Endothelial cell of hepatic sinusoid (primary cell): Measurements from ENCODE around the gene LRIG1.
"Not testable (repeated sequence)": the region's sequence is repeated elsewhere in the genome, so short reads cannot be mapped to it uniquely, and the experiment has no call there.

ENCODE experiments used
- in situ Hi-C: cut with HindIII; loops from 2 replicates; pipeline ENCODE4 v1.10.0; 2017; ENCODE audit warnings: low sequenced_read_pairs

The LRIG1 gene

DNA sequence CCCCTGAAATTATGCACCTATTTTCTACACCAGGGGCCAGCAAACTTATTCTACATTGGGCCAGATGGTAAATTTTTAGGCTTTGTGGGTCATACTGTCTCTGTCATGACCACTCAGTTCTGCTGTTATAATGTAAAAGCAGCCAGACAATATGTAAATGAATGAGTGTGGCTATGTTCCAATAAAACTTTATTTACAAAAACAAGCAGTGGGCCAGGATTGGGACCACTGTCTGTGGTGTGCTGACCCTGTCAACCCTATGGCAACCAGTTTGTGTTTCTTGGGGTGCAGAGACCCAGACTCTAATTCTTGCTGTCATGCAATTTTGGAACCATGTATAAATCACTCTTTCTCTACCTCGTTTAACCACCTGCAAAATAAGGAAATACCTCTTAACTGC is 74.7 kb downstream of the LRIG1 start:
- in situ Hi-C loops: no loop called here

DNA sequence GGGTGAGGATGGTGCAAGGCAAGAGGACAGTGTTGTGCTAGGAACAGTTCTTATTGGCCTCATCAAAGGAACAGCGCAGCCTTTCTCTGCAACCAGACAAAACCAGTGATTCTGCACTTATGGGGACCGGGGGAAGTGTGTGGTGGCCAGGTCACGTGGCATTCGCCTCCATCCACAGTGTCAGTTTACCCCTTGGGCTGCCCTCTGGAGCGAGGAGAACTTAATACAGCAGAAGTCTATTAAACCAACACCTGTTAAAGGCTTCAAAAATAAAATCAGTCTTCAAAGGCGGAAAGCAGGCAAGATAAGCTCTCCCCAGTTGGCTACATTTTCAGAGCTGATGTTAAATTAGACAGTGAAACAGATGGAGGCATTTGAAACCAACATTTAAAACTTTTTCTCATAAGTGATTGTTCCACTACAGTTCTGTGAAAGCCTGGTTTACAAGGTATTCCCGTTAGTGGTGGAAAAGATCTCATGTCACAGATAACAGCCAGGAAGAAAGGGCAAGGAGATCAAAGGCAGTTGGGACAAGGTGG is 75.2 kb downstream of the LRIG1 start:
- in situ Hi-C loops: no loop called here

DNA sequence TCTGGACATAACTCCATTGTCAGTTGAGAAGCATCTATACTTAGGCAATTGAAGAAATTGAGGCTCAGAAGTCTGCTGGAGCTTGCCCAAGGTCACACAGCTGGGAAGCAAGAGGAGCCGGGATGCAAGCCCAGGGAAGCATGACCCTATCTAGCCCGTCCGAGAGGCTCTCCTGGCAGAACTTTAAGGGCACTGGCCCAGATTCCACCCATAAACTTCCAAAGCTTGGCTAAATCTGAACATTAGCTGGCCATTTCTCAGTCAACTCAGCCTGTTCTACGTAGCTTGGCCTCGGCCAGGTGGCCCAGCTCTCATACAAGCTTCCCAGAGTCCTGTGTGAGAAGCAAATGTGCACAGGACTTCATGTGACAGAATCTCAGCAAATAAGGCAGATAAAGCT is 75.8 kb downstream of the LRIG1 start:
- in situ Hi-C loops: no loop called here

DNA sequence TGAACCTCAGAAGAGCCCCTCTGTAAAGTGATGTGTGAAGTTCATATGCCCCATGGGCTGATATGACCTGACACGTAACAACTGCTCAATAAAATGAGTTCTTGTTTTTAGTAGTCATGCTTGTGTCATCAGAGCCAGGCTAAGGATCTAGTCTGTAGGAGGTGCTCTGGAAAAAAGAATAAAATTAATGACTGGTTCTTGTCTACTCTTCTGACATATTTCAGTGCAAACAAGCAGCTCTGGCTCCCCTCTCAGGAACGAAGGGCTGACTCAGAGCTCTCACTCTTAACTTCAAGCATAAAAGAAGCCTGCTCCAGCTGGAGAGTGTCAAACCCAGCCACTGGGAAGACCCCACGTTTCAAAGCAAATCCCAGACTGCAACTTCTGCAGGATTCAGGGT is 77.0 kb downstream of the LRIG1 start:
- in situ Hi-C loops: no loop called here

DNA sequence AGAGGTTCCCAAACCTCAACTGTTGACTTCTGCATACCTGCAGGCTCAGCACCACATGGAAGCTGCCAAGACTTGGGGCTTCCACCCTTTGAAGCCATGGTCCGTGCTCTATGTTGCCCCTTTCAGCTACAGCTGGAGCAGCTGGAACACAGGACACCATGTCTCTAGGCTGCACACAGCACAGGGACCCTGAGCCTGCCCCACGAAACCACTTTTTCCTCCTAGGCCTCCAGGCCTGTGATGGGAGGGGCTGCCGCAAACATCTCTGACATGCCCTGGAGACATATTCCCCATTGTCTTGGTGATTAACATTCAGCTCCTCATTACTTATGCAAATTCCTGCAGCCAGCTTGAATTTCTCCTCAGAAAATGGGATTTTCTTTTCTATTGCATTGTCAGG is 78.9 kb downstream of the LRIG1 start:
- in situ Hi-C loops: not testable (repeated sequence)

DNA sequence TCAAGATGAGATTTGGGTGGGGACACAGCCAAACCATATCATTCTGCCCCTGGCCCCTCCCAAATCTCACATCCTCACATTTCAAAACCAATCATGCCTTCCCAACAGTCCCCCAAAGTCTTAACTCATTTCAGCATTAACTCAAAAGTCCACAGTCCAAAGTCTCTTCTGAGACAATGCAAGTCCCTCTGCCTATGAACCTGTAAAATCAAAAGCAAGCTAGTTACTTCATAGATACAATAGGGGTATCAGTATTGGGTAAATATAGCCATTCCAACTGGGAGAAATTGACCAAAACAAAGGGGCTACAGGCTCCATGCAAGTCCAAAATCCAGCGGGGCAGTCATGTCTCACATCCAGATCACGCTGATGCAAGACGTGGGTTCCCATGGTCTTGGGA is 79.7 kb downstream of the LRIG1 start:
- in situ Hi-C loops: not testable (repeated sequence)

DNA sequence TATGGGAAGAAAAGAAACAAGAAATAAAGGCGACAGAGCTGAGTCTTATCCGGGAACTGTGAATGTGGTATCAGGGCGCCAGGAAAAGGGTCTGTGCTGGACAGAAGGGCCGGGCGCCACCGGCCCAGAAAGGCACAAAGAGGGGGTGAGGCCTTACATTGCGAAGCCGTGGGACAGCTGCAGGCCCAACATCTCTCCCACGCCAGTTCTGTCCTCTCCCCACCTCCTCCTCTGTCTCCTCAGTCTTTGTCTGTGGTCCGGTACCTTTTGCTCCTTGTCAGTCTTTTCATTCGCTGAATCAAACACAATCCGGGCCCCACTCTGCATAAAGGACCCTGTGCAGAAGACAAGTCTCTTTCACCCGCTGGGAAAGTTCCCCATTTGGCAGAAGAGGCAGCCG is 81.8 kb downstream of the LRIG1 start:
- in situ Hi-C loops: no loop called here

DNA sequence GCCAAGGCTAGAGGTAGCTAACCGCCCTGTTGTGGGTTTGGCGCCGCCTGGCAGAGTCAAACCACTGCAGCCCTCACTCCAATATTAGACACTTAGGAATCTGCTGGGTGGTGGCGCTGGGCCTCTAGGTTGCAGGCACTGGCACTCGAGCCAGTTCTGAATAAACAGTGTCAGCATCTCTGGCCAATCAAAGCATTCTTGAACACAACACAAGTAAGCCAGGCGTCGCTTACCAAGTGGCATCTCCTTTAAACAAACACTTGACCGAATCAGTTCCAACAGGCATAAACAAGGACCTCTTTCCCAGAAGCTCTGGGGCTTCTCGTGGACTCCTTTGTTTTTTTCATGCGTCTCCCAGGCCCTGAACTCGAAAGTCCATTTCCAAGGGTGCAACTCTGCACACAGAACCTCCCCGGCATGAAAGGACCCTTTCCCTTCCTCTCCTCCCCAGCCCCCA is 82.3 kb downstream of the LRIG1 start:
- in situ Hi-C loops: no loop called here

DNA sequence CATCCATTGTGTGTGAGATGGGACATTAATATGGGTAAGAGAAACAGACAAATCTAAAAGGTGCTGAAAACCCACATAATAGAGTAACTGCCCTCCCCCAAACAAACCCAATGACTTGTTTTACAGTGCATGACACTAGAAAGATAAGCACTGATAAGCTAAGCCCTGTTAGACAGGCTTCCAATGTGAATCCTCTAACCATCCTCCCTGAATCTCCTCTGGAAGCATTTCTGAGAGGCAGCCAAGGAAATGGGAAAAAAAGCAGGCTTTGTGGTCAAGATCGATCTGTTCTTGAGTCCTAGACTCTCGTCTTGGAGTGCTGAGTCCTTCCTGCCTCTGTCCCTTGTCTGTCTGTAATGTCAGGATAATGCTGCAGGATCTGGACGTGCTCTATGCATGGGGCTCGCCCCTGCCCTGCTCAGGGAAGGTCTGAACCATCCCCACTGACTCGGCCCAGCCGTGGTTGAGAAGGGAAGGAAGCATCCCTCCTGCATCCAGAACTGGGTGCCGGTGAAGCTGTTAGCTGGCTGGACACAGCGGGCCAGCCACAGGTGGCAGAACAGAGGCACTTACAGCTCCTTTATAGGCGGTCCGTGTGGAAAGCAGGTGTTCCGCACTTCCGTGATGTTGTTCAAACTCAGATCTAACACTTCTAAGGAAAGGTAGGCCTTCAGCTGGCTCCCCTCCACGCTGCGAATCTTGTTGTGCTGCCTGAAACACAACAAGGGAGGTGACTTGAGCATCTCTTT is 84.1 kb downstream of the LRIG1 start:
- in situ Hi-C loops: no loop called here

DNA sequence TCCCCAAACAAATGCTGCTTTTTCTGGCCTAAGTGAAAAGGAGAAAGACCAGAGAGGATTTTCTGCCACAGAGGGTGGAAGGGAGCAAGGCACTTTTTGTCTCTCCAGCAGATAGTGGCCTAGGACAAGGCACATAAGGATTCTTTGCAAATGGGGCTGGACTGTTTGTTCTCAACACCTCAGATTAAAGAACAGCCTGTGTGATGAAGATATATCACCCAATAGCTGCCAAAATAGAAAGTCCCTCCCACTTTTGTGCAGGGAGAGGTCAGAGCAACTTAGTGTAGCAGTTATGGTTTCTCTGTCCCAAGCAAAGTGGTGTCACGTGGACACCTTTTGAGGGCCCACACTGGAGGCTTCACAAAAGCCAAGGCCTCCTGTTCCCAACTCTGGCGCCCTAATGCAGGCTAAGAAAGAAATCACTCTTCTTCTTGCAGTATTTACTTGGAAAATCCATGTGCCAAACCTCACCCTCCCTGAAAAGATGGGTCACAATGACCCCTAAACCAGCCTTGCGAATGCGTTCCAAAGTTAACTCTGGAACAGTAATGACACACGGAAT is 84.9 kb downstream of the LRIG1 start:
- in situ Hi-C loops: no loop called here

DNA sequence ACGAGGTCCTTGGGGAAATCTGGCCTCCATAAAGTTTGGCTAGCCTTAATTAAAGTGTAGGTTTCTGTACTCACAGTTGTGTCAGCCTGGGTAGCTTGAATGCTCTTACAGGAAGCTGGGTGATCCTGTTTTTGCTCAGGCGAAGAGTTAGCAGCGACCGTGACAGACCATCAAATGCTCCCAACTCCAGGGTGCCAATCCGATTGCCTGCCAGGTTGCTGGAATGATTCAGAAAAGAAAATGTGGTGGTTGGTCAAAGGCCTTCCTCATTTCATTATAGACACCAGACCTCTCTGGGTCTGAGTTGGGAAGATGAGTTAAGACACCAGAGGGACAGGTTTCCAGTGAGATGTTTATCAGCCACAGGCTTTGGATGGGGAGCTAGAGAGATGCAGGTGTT is 86.0 kb downstream of the LRIG1 start:
- in situ Hi-C loops: no loop called here

DNA sequence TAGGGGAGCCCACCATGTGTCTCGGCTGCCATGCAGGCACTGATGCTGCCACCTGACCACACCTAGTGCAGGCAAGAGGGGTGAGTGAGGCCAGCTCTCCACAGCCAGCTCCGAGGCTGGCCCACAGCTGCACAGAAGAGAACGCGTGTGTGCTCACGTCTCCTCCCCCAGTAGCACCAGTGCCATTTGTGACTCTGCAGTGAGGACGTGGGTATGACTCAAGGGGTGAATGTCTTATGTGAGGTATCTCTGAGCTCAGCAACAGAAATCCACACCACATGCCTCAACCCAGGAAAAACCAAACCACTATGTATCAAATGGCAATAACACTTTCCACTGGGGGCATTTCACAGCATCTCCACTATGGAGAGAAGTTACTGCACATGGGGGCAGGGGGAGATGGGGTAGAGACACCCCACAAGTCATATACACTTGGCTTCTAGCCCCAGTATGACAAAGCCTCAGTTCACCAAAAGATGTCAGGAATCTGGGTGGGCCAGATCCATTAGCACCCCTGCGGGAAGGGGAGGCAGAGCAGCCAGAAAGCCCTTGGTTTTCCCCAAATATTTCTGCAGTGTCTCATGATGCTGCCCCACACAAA is 87.6 kb downstream of the LRIG1 start:
- in situ Hi-C loops: no loop called here

DNA sequence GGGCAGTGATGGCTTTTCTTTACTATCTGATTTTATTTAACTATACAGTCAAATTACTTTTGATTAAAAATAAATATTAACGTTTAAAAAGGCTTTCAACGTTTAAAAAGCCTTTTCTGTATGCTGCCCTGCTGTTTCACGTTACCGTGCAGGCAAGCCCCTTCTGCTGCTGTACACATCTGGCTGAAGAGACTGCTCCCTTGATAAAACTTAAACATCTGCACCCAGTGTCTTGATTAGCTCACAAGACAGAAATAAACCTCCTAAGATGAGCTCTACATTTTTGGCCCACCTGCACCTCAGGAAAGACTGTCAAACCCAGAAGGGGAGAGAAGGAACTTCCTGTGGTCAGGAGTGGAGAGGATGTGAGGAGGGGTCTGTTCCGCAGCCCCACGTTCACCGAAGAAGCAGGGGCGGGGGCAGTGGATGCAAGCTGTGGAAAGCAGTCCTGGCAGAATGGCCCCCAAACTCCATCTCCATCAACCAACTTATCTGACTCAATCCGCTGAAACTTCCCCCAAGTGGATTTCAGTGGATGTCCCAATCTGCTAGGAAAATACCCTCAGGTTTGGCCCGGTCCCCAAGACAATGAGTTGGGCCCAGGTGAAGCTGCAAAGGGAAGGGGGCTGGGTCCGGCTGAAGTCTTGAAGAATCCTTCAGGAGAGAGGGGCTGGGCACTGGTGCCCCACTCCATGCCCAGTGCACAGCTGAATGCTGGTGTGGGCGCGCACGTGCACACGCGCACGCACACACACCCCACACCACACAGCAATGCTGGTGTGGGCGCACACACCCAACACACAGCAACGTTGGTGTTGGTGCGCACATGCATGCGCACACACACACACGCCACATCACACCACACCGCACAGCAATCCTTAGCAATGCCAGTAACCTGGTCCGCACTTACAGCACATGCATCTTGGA is 88.6 kb downstream of the LRIG1 start:
- in situ Hi-C loops: no loop called here

DNA sequence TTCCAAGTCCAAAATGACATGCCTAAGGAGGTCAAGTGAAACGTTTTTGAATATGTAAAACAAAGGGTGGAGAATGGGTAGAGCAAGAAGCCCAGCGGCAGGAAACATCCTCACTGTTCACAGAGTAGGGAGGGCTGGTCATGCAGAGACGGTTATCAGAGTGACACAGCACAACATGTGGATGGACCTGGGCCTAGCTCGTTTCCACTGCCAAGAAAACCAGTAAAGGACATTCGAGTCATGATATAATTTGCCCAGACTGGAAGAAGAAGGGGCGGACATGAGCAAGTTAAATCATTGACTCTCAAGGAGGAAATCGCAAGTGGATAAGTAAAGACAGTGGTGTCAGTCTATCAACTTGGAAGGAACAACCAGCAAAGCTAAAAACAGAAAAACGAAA is 89.3 kb downstream of the LRIG1 start:
- in situ Hi-C loops: no loop called here

DNA sequence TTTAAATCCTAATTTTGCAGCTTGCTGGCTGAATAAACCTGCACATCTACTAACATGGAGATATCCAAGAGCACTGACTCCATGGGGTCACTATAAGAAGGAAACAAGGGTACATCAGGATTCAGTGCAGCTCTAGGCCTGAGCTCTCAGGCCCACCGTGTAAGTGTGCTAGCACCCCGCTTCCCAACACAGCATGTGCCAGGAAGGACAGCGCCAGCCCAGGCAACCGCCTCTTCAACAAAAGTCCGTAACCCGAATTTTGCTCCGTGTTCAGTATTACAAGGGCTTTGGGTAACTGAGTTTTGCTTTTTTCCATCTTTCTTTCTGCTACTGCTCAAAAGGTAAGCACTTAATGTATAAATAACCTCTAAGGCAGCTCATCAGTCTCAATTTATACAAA is 89.8 kb downstream of the LRIG1 start:
- in situ Hi-C loops: no loop called here

DNA sequence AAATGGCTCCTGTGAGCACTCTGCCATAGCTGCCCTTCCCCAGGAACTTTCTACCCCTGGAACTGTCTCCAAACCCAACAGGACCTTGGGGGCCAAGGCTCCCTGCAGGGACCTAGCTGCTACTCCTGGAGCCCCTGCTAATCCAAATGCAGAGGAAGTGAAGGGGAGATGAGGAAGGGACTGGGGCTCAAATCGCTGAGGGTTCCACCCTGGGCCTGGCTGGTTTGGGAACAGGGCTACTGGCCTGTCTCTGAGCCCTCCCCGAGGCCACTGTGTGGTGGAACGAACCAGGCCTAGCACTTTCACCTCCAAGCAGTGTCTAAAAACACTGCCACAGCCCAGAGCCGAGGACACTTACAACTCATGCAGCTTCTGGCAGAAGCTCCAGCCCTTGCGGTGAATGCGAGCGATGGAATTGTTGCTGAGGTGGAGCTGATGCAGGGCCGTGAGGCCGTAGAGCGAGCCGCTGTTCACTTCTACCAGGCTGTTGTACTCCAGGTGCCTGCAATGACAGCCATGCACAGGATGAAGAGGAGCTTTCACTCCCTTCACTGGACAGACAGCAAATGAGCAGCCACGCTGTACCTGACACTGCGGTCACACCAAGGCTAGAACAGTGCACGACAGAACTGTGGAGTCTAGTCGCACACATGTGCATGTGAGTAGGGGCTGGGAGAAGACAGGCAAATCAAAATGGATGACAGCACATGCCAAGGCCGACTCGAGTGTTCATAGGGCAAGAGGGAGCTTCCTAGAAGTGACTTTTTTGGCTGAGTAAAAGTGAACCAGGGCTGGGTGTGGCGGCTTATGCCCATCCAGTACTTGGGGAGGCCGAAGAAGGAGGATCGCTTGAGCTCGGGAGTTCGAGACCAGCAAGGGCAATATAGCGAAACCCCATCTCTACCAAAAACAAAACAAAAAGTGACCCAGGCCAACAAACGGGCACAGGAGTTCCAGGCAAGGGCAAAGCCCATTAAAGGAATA is 90.8 kb downstream of the LRIG1 start:
- in situ Hi-C loops: loop anchor here (5.0 kb wide), 1 partner anchor 82 kb away; no protein-coding TSS in a partner anchor

DNA sequence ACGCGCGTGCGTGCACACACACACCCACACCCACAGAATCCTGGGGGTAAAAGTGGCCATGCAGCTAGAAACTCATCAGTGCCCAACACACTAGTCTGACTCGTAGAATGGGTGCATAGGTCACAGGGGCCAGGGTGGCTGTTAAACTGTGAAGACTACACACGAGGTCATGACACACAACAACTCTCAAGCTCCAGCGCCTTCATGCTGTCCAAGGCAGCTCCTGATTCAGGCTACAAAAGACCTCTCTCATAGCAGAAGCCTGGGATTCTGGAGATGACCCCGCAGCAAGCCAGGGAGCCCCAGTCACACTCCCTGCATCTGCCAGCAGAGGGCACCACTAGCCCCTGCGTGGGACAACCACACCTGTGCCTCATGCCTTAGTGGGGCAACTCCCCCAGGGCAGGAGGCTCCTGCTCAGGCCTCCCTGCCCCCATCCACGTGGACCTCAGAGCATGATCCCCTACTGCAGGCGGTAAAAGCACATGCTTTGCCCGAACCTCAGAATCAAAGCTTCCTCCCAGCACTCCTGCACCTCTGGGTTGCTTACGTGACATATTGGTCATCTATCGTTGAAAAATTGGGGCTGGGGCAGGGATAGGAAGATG is 93.1 kb downstream of the LRIG1 start:
- in situ Hi-C loops: loop anchor here (5.0 kb wide), 1 partner anchor 85 kb away; no protein-coding TSS in a partner anchor

DNA sequence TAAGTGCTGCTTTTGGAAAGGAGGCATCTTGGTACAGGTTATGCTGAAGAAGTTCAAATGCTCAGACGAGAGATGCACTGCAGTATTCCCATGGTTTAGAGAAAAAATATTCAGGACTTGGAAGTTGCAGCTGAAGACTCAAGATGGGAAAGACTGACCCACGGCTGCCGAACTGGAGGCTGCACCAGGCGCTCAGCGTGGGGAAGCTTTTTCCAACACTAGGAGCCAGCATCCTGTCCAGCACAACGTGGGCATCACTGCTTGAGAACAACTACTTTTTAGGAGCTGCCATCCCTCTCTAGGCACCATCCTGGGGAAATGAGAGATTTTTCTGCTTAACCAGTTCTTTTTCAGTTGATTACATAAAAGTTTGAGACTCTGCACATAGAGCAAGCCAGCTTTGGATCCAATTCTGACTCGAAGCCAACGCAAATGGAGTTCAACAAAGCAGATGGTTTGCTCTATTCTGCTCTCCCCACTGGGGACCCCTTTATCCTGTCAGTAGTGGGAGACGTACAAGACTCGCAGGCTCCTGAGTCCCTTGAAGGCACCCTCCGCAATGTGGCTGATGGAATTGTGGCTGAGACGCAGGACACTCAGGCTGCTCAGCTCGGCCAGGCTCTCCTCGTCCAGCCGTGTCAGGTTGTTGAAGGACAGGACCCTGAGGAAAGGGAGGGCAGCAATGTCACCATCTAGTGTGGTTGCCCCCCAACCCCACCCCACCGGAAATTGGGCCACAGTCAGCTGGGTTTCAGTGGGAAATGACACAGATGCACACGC is 93.8 kb downstream of the LRIG1 start:
- in situ Hi-C loops: loop anchor here (5.0 kb wide), 1 partner anchor 85 kb away; no protein-coding TSS in a partner anchor
